ENCODE results near the gene SPINK2. TPM values are rescaled to one million over a fixed set of nuclear protein-coding genes. Genes with fewer than 3 reads are reported as not detected.

Gene SPINK2
- total RNA-seq, 4 donors from 2014 or later: 0.76 to 1.5 (median 1.1) TPM; not detected in 1

GRCh38 chr4:56787380-56787779 lies 34.1 kb downstream of the SPINK2 start:
- DNase-seq: no peak
- Histone ChIP-seq H3K36me3 (no peaks in the 10 kb centered on the region), H3K4me3 (no peak overlapping the region), H3K9me3 (no peaks in the 10 kb centered on the region), H3K4me1 (peaks cover 0 to 11% (median 5%) of the 10 kb centered on the region in 3 donors), H3K27me3 (no peaks in the 10 kb centered on the region), H3K27ac (peak overlapping the region in 1 of 4 donors; percentile 57)
- WGBS, 2 donors: 67 to 70% methylated on average over 3 to 6 of the region's 6 CpGs
- intact Hi-C loops (cut with DNase I): no loop called here
- TF ChIP-seq CTCF (IDR thresholded peaks at IDR 0.05) (no peak), POLR2A (IDR thresholded peaks at IDR 0.05) (no peak)

- Histone ChIP-seq H3K27ac (peak overlapping the region in 1 of 4 donors; percentile 57), H3K4me1 (peaks cover 0 to 11% (median 5%) of the 10 kb centered on the region in 3 donors), H3K36me3 (no peaks in the 10 kb centered on the region), H3K4me3 (no peak overlapping the region), H3K27me3 (no peaks in the 10 kb centered on the region), H3K9me3 (no peaks in the 10 kb centered on the region)
- TF ChIP-seq CTCF (IDR thresholded peaks at IDR 0.05) (no peak), POLR2A (IDR thresholded peaks at IDR 0.05) (no peak)
- no peak for DNase-seq
- intact Hi-C loops (cut with DNase I): no loop called here
- WGBS, 2 donors: 17 to 23% methylated on average over 9 of the region's 9 CpGs
These were observed 34.5 kb downstream of the SPINK2 start for GRCh38 chr4:56786955-56787354.

GRCh38 chr4:56783986-56784385 lies 37.5 kb downstream of the SPINK2 start:
- Histone ChIP-seq H3K9me3 (no peaks in the 10 kb centered on the region), H3K4me1 (peaks cover 0 to 11% (median 5%) of the 10 kb centered on the region in 3 donors), H3K36me3 (no peaks in the 10 kb centered on the region), H3K4me3 (no peak overlapping the region), H3K27me3 (no peaks in the 10 kb centered on the region), H3K27ac (no peak overlapping the region)
- 53 to 55% methylated on average over 5 of the region's 5 CpGs for WGBS, 2 donors
- intact Hi-C loops (cut with DNase I): no loop called here
- DNase-seq: no peak
- TF ChIP-seq CTCF (IDR thresholded peaks at IDR 0.05) (no peak), POLR2A (IDR thresholded peaks at IDR 0.05) (no peak)

GRCh38 chr4:56782019-56782418 lies 39.5 kb downstream of the SPINK2 start:
- DNase-seq: no peak
- Histone ChIP-seq H3K27me3 (no peaks in the 10 kb centered on the region), H3K9me3 (no peaks in the 10 kb centered on the region), H3K4me3 (no peak overlapping the region), H3K27ac (no peak overlapping the region), H3K4me1 (peaks cover 0 to 6% (median 3%) of the 10 kb centered on the region in 3 donors), H3K36me3 (no peaks in the 10 kb centered on the region)
- intact Hi-C loops (cut with DNase I): no loop called here
- no peak for TF ChIP-seq CTCF (IDR thresholded peaks at IDR 0.05)
- TF ChIP-seq POLR2A (IDR thresholded peaks at IDR 0.05): no peak
- 84% methylated on average over 8 of the region's 8 CpGs for WGBS, 2 donors

GRCh38 chr4:56773346-56773745 lies 48.2 kb downstream of the SPINK2 start:
- Histone ChIP-seq H3K9me3 (no peaks in the 10 kb centered on the region), H3K36me3 (no peaks in the 10 kb centered on the region), H3K4me3 (no peak overlapping the region), H3K4me1 (peaks cover 0 to 30% (median 0%) of the 10 kb centered on the region in 3 donors), H3K27ac (no peak overlapping the region), H3K27me3 (no peaks in the 10 kb centered on the region)
- WGBS, 2 donors: 91 to 94% methylated on average over 1 of the region's 1 CpG
- TF ChIP-seq POLR2A (IDR thresholded peaks at IDR 0.05) (no peak), CTCF (IDR thresholded peaks at IDR 0.05) (no peak)
- no peak for DNase-seq
- intact Hi-C loops (cut with DNase I): no loop called here

All from esophagus squamous epithelium (tissue), 5 donors.